H9 (cell line): ENCODE data around the gene ARHGEF25. TPM values are rescaled to one million over a fixed set of nuclear protein-coding genes. Genes with fewer than 3 reads are reported as not detected.

Experiments used
- DNase-seq: peaks from one replicate; pipeline ENCODE4 v3.0.0-alpha.2; 2017
- H2AFZ ChIP-seq: one replicate; pipeline ENCODE4 v1.6.1; 2013; ENCODE audit warnings: mild to moderate bottlenecking, low read length, control low read depth, moderate library complexity
- H2AK5ac ChIP-seq: 2 replicates; pipeline ENCODE4 v1.6.1; 2013; ENCODE audit warnings: low read length, control low read depth, mixed read lengths; ENCODE audit not compliant: insufficient read length
- H2BK120ac ChIP-seq: one replicate; pipeline ENCODE4 v1.6.1; 2013; ENCODE audit warnings: low read depth, mild to moderate bottlenecking, low read length, control low read depth, inconsistent platforms; ENCODE audit not compliant: poor library complexity, severe bottlenecking
- H2BK12ac ChIP-seq: 2 replicates; pipeline ENCODE4 v1.6.1; 2013; ENCODE audit warnings: low read length, control low read depth, mixed read lengths, low read depth; ENCODE audit not compliant: insufficient read length
- H2BK15ac ChIP-seq: 2 replicates; pipeline ENCODE4 v1.6.1; 2013; ENCODE audit warnings: low read depth, low read length, control low read depth
- H2BK20ac ChIP-seq: one replicate; pipeline ENCODE4 v1.6.1; 2013; ENCODE audit warnings: low read depth, mild to moderate bottlenecking, low read length, control low read depth, inconsistent platforms; ENCODE audit not compliant: poor library complexity, severe bottlenecking
- H2BK5ac ChIP-seq: 2 replicates; pipeline ENCODE4 v1.6.1; 2013; ENCODE audit warnings: low read length, control low read depth, mixed read lengths; ENCODE audit not compliant: insufficient read length
- H3K14ac ChIP-seq: 2 replicates; pipeline ENCODE4 v1.6.1; 2013; ENCODE audit warnings: low read length, control low read depth; ENCODE audit not compliant: insufficient read depth
- H3K18ac ChIP-seq: 2 replicates; pipeline ENCODE4 v1.6.1; 2013; ENCODE audit warnings: low read depth, mild to moderate bottlenecking, mixed read lengths, low read length, control low read depth; ENCODE audit not compliant: insufficient read length
- H3K23ac ChIP-seq: 2 replicates; pipeline ENCODE4 v1.6.1; 2013; ENCODE audit warnings: low read length, control low read depth, mixed read lengths, low read depth; ENCODE audit not compliant: insufficient read length
- H3K23me2 ChIP-seq: 2 replicates; pipeline ENCODE4 v1.6.1; 2013; ENCODE audit warnings: low read depth, mild to moderate bottlenecking, mixed read lengths, low read length, control low read depth; ENCODE audit not compliant: insufficient read length, poor library complexity, severe bottlenecking
- H3K27ac ChIP-seq: 2 replicates; pipeline ENCODE4 v1.5.1; 2013; ENCODE audit warnings: low read length, control low read depth, mixed read lengths, low read depth; ENCODE audit not compliant: insufficient read length
- H3K27me3 ChIP-seq: 2 replicates; pipeline ENCODE4 v1.6.1; 2013; ENCODE audit warnings: low read length, control low read depth, inconsistent platforms; ENCODE audit not compliant: insufficient read depth
- H3K4ac ChIP-seq: 2 replicates; pipeline ENCODE4 v1.6.1; 2013; ENCODE audit warnings: low read depth, mild to moderate bottlenecking, control low read depth, inconsistent platforms, low read length, moderate library complexity
- H3K4me1 ChIP-seq: 2 replicates; pipeline ENCODE4 v1.6.1; 2013; ENCODE audit warnings: low read length, control low read depth, inconsistent platforms; ENCODE audit not compliant: insufficient read depth
- H3K4me2 ChIP-seq: 2 replicates; pipeline ENCODE4 v1.6.1; 2013; ENCODE audit warnings: low read length, control low read depth, mixed read lengths; ENCODE audit not compliant: insufficient read length, insufficient read depth
- H3K56ac ChIP-seq: 2 replicates; pipeline ENCODE4 v1.6.1; 2013; ENCODE audit warnings: low read depth, mild to moderate bottlenecking, mixed read lengths, low read length, control low read depth; ENCODE audit not compliant: insufficient read length
- H3K79me1 ChIP-seq: 2 replicates; pipeline ENCODE4 v1.6.1; 2013; ENCODE audit warnings: low read depth, mild to moderate bottlenecking, moderate library complexity, low read length, control low read depth, inconsistent platforms; ENCODE audit not compliant: insufficient read depth, poor library complexity, severe bottlenecking
- H3K79me2 ChIP-seq: 2 replicates; pipeline ENCODE4 v1.6.1; 2013; ENCODE audit warnings: low read length, control low read depth, inconsistent platforms; ENCODE audit not compliant: insufficient read depth
- H3K9ac ChIP-seq: 2 replicates; pipeline ENCODE4 v1.6.1; 2013; ENCODE audit warnings: low read length, control low read depth, mixed read lengths; ENCODE audit not compliant: insufficient read length; ENCODE audit errors: extremely low read depth
- H3K9me3 ChIP-seq: one replicate; pipeline ENCODE4 v1.6.1; 2013; ENCODE audit warnings: low read depth, low read length, inconsistent platforms; ENCODE audit not compliant: control insufficient read depth
- H3T11ph ChIP-seq: one replicate; pipeline ENCODE4 v1.6.1; 2013; ENCODE audit warnings: mild to moderate bottlenecking, low read length, control low read depth, inconsistent platforms
- H4K20me1 ChIP-seq: one replicate; pipeline ENCODE4 v1.6.1; 2013; ENCODE audit not compliant: control insufficient read depth, insufficient read length, insufficient read depth
- H4K5ac ChIP-seq: 2 replicates; pipeline ENCODE4 v1.6.1; 2013; ENCODE audit warnings: low read depth, mild to moderate bottlenecking, mixed read lengths, low read length, control low read depth; ENCODE audit not compliant: insufficient read length
- H4K8ac ChIP-seq: replicated peaks from 2 replicates; pipeline ENCODE4 v1.6.1; 2013; ENCODE audit warnings: low read length, control low read depth, mixed read lengths, low read depth; ENCODE audit not compliant: insufficient read length
- H4K91ac ChIP-seq: 2 replicates; pipeline ENCODE4 v1.6.1; 2013; ENCODE audit warnings: low read depth, mild to moderate bottlenecking, moderate library complexity, mixed read lengths, low read length, control low read depth; ENCODE audit not compliant: insufficient read length
- H3K27ac Mint-ChIP-seq, 3 experiments: 2 replicates in 2 of 3; 3 replicates in 1 of 3; pipeline ENCODE4 v1.8.0; 2020 to 2021; ENCODE audit warnings: mixed read lengths in 3 of 3, mild to moderate bottlenecking in 1 of 3, moderate library complexity in 1 of 3
- H3K27me3 Mint-ChIP-seq: 2 replicates; pipeline ENCODE4 v1.8.0; 2021; ENCODE audit warnings: low read depth, mild to moderate bottlenecking, moderate library complexity, mixed read lengths
- H3K36me3 Mint-ChIP-seq, 3 experiments: 2 replicates in 2 of 3; 3 replicates in 1 of 3; pipeline ENCODE4 v1.8.0; 2020 to 2021; ENCODE audit warnings: low read depth in 3 of 3, mixed read lengths in 3 of 3; ENCODE audit not compliant: insufficient read depth in 1 of 3
- H3K4me1 Mint-ChIP-seq, 2 experiments: 2 replicates each; pipeline ENCODE4 v1.8.0; 2020; ENCODE audit warnings: mixed read lengths in 2 of 2
- H3K4me3 Mint-ChIP-seq, 2 experiments: 2 replicates in 1 of 2; 3 replicates in 1 of 2; pipeline ENCODE4 v1.8.0; 2020 to 2021; ENCODE audit warnings: mild to moderate bottlenecking in 2 of 2, mixed read lengths in 2 of 2, moderate library complexity in 1 of 2
- H3K9me3 Mint-ChIP-seq, 2 experiments: 2 replicates in 1 of 2; 3 replicates in 1 of 2; pipeline ENCODE4 v1.8.0; 2020; ENCODE audit warnings: mild to moderate bottlenecking in 2 of 2, mixed read lengths in 2 of 2, moderate library complexity in 1 of 2
- WGBS: extraction: QIAGEN DNeasy Blood & Tissue Kit; methylation state at CpG from one replicate; pipeline ENCODE4 v1.1.7; 2013; ENCODE audit warnings: missing lambda C conversion rate, low lambda C conversion rate, mixed read lengths; ENCODE audit not compliant: insufficient read length; ENCODE audit errors: extremely low coverage; 5-methylcytosine and 5-hydroxymethylcytosine counted together
- total RNA-seq: library from RNA; stranded (reverse); gene quantifications from 2 replicates; pipeline ENCODE4 v1.2.1, GENCODE V29; 2021
- TF ChIP-seq, protein P1 (sequence below): fragments of 200-600 bp; sonication (generic); conservative IDR thresholded peaks from 3 replicates; pipeline ENCODE4 v1.8.0; 2021; ENCODE audit warnings: antibody characterized with exemption, mild to moderate bottlenecking

The ARHGEF25 gene
- total RNA-seq, 1 experiment from 2014 or later, result 22.6 TPM

DNA sequence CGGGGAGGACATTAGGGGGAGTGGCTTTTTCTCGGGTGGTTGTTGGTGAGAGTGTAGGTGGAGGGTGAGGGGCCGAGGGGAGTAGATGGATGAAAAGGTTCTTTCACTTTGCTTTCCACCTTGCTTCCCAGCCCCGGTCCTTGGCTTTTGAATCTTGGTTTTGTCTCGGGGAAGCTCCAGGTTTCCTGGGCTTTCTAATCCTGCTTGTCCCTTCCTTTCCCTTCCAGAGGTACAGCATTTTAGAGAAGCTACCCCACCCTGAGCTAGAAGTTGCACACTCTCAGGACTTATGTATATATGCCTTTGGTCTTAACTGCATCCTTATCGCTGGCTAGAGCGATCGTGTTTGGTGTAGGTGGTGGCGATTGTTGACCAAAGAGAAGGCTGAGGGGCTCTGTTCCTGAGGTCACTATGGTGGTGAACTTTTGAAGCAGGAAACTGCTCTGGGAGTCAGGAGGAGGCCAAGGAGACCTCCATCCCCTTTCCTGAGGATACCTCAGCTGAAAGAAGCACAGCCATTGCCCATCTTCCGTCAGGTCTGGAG, 19.4 kb upstream of the ARHGEF25 start:
- Mint-ChIP-seq H3K4me1 (peaks cover 15 to 20% of the 10 kb centered on the region in 2 experiments), H3K36me3 (peaks cover 0 to 20% (median 10%) of the 10 kb centered on the region in 3 experiments; a peak in 6 of 7 replicates), H3K9me3 (no peaks in the 10 kb centered on the region), H3K4me3 (peak overlapping the region; percentile 84 to 93), H3K27me3 (no peaks in the 10 kb centered on the region), H3K27ac (peak overlapping the region in 1 of 3 experiments; percentile 91; a peak in 1 of 7 replicates)
- H2BK120ac ChIP-seq, result no peak overlapping the region
- peaks cover 5% of the 10 kb centered on the region; the same call in 1 of the 2 replicates for H3K4me1 ChIP-seq
- no peak overlapping the region for H2BK15ac ChIP-seq
- no peak overlapping the region for H3K14ac ChIP-seq
- H3T11ph ChIP-seq, result no peak overlapping the region
- H2BK5ac ChIP-seq, result no peak overlapping the region
- H3K18ac ChIP-seq, result no peak overlapping the region
- H3K4me2 ChIP-seq, result peak overlapping the region; percentile 58
- peaks cover 8% of the 10 kb centered on the region for H3K79me1 ChIP-seq
- no peaks in the 10 kb centered on the region for H3K9me3 ChIP-seq
- DNase-seq, result no peak
- H3K9ac ChIP-seq, result peak overlapping the region; percentile 35
- H3K79me2 ChIP-seq, result peaks cover 3% of the 10 kb centered on the region; the same call in 1 of the 2 replicates
- H2AFZ ChIP-seq, result no peak overlapping the region
- WGBS, result no CpG with 5 or more reads among the region's 10 CpGs
- no peak overlapping the region for H2BK20ac ChIP-seq
- TF ChIP-seq, protein P1, sequence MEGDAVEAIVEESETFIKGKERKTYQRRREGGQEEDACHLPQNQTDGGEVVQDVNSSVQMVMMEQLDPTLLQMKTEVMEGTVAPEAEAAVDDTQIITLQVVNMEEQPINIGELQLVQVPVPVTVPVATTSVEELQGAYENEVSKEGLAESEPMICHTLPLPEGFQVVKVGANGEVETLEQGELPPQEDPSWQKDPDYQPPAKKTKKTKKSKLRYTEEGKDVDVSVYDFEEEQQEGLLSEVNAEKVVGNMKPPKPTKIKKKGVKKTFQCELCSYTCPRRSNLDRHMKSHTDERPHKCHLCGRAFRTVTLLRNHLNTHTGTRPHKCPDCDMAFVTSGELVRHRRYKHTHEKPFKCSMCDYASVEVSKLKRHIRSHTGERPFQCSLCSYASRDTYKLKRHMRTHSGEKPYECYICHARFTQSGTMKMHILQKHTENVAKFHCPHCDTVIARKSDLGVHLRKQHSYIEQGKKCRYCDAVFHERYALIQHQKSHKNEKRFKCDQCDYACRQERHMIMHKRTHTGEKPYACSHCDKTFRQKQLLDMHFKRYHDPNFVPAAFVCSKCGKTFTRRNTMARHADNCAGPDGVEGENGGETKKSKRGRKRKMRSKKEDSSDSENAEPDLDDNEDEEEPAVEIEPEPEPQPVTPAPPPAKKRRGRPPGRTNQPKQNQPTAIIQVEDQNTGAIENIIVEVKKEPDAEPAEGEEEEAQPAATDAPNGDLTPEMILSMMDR, result no peak
- H4K91ac ChIP-seq, result no peak overlapping the region
- H2AK5ac ChIP-seq, result no peak overlapping the region
- no peak overlapping the region for H3K4ac ChIP-seq
- no peak overlapping the region for H4K8ac ChIP-seq
- H3K56ac ChIP-seq, result no peak overlapping the region
- H3K23me2 ChIP-seq, result peaks cover 16% of the 10 kb centered on the region
- H2BK12ac ChIP-seq, result no peak overlapping the region
- no peaks in the 10 kb centered on the region for H3K27me3 ChIP-seq
- no peak overlapping the region for H4K5ac ChIP-seq
- H3K23ac ChIP-seq, result no peak overlapping the region
- no peak overlapping the region for H3K27ac ChIP-seq
- no peaks in the 10 kb centered on the region for H4K20me1 ChIP-seq
